CD4-positive, alpha-beta T cell treated with Interferon gamma for 1 hour (primary cell): ENCODE results near the gene CD164.
A peak's percentile ranks its signal among the peaks of the same experiment; 100 is the strongest.
"Not testable (repeated sequence)": the region's sequence is repeated elsewhere in the genome, so short reads cannot be mapped to it uniquely, and the experiment has no call there.

Experiments
- DNase-seq: peaks from one replicate; pipeline ENCODE4 v3.0.0-alpha.2; 2020

Gene CD164

GRCh38 chr6:109373762-109374161 is 8.5 kb downstream of the CD164 start:
- peak; percentile 14 for DNase-seq

- no peak for DNase-seq
Observed at GRCh38 chr6:109373331-109373730, 8.9 kb downstream of the CD164 start.

- no peak for DNase-seq
Observed at GRCh38 chr6:109372130-109372529, 10.1 kb downstream of the CD164 start.

GRCh38 chr6:109370792-109371191 is 11.5 kb downstream of the CD164 start:
- DNase-seq, result no peak

- no peak for DNase-seq
Observed at GRCh38 chr6:109370336-109370735, 11.9 kb downstream of the CD164 start.

GRCh38 chr6:109369728-109370127 is 12.5 kb downstream of the CD164 start:
- DNase-seq, result no peak

GRCh38 chr6:109364382-109365078 is 17.7 kb downstream of the CD164 start:
- not testable (repeated sequence) for DNase-seq

GRCh38 chr6:109363753-109364152 is 18.5 kb downstream of the CD164 start:
- no peak for DNase-seq

GRCh38 chr6:109362102-109362884 is 20.0 kb downstream of the CD164 start:
- no peak for DNase-seq

- no peak for DNase-seq
Observed at GRCh38 chr6:109360791-109361190, 21.5 kb downstream of the CD164 start.

- DNase-seq, result no peak
Observed at GRCh38 chr6:109360281-109360680, 22.0 kb downstream of the CD164 start.

GRCh38 chr6:109359248-109359647 is 23.0 kb downstream of the CD164 start:
- no peak for DNase-seq

- DNase-seq, result no peak
Observed at GRCh38 chr6:109358204-109358603, 24.1 kb downstream of the CD164 start.

- DNase-seq, result no peak
Observed at GRCh38 chr6:109356237-109356636, 26.0 kb downstream of the CD164 start.

- no peak for DNase-seq
Observed at GRCh38 chr6:109351231-109352130, 30.8 kb downstream of the CD164 start.

- DNase-seq, result no peak
Observed at GRCh38 chr6:109349419-109349987, 32.8 kb downstream of the CD164 start.

- DNase-seq, result no peak
Observed at GRCh38 chr6:109348226-109348625, 34.0 kb downstream of the CD164 start.

GRCh38 chr6:109347779-109348178 is 34.5 kb downstream of the CD164 start:
- no peak for DNase-seq

- DNase-seq, result no peak
Observed at GRCh38 chr6:109345986-109346385, 36.3 kb downstream of the CD164 start.

GRCh38 chr6:109344226-109344625 is 38.0 kb downstream of the CD164 start:
- DNase-seq, result no peak

- no peak for DNase-seq
Observed at GRCh38 chr6:109343518-109343917, 38.7 kb downstream of the CD164 start.

GRCh38 chr6:109342911-109343310 is 39.4 kb downstream of the CD164 start:
- no peak for DNase-seq

- DNase-seq, result no peak
Observed at GRCh38 chr6:109342506-109342905, 39.8 kb downstream of the CD164 start.
